Pancreas (tissue), 10 donors: ENCODE measurements around the gene KRTAP10-7. TPM values are rescaled to one million over a fixed set of nuclear protein-coding genes. Genes with fewer than 3 reads are reported as not detected.
"Not testable (repeated sequence)": the region's sequence is repeated elsewhere in the genome, so short reads cannot be mapped to it uniquely, and the experiment has no call there.

Experiments
- ATAC-seq, 4 donors: fragments of 200-7000 bp; cut with Tn5 transposase; one replicate each; pipeline versions ENCODE4 v1.8.0 to v1.9.1; 2020; ENCODE audit warnings: mild to moderate bottlenecking in 4 of 4, moderate library complexity in 4 of 4
- DNase-seq, 6 donors: peaks; one replicate each; pipeline ENCODE4 v3.0.0-alpha.2; 2020
- FAIRE-seq: peaks from 2 replicates; lab custom pipeline; 2012; peaks lifted over from hg19 to GRCh38; lab: Jason Lieb, UNC
- H3K27ac ChIP-seq, 4 donors: fragments of 200-600 bp; sonication (generic); 1 replicate in 3 of 4; 2 replicates in 1 of 4; pipeline versions ENCODE4 v1.5.0 to v1.8.0; 2020
- H3K27me3 ChIP-seq, 4 donors: fragments of 200-600 bp; one replicate each; pipeline ENCODE4 v1.8.0; 2021
- H3K36me3 ChIP-seq, 3 donors: fragments of 200-600 bp; sonication (generic) in 1 of 3; one replicate each; pipeline versions ENCODE4 v1.5.0 to v1.8.0; 2020 to 2021
- H3K4me1 ChIP-seq, 3 donors: fragments of 200-600 bp; one replicate each; pipeline ENCODE4 v1.8.0; 2021
- H3K4me3 ChIP-seq, 4 donors: fragments of 200-600 bp; sonication (generic) in 2 of 4; one replicate each; pipeline versions ENCODE4 v1.5.0 to v1.8.0; 2020 to 2021
- H3K9me3 ChIP-seq, 4 donors: fragments of 200-600 bp; one replicate each; pipeline ENCODE4 v1.8.0; 2021
- WGBS, 2 donors: extraction: QIAGEN DNeasy Blood & Tissue Kit; methylation state at CpG; one replicate each; pipeline ENCODE4 v1.1.7; 2013; 5-methylcytosine and 5-hydroxymethylcytosine counted together
- intact Hi-C, 3 donors: fragments of 100-400 bp; cut with DNase I; formaldehyde crosslinking; loops; one replicate each; pipeline versions ENCODE4 v1.11.1 to v1.14.2; 2022
- polyA plus RNA-seq, 2 donors: library from polyadenylated mRNA; stranded (reverse); fragments of 200-250 nt; gene quantifications; one replicate each; pipeline ENCODE4 v1.2.3, GENCODE V29; 2013
- total RNA-seq, 6 donors: library from RNA; stranded (reverse); fragmentation: NEBNext Ultra II Directional in 4 of 6; extraction: Animal tissue kit (Norgen Biotek cat#: 25700) in 4 of 6; gene quantifications; one replicate each; pipeline versions ENCODE4 v1.2.1 to v1.2.4, GENCODE V29; 2021 to 2023
- TF ChIP-seq, protein P1 (sequence below), 4 donors: fragments of 200-600 bp; sonication (generic) in 3 of 4; IDR thresholded peaks; one replicate each; pipeline versions ENCODE4 v1.5.0 to v1.8.0; 2021; ENCODE audit warnings: antibody characterized with exemption in 4 of 4
- donor health status: healthy with polysubstance abuse.
- donor health status: DM: no; HTN: no; CAD: no; lungs with moderate emphysema.
- donor health status: DM: no; HTN: no; CAD: no.
- donor health status: control.
- donor health status: control.
- donor health status: Bipolar disorder and iron deficiency.
- donor health status: DM: yes; HTN: yes; CAD: no.
- donor health status: DM: no; HTN: no; CAD: no.
- donor health status: DM: no; HTN: no; CAD: no.
- donor health status: DM: yes; HTN: yes; CAD: no.

The KRTAP10-7 gene
- total and polyA plus RNA-seq, 8 donors, result not detected

- no peaks in the 10 kb centered on the region for H3K9me3 ChIP-seq
- ATAC-seq (no peak), DNase-seq (no peak), FAIRE-seq (no peak)
- TF ChIP-seq, protein P1, sequence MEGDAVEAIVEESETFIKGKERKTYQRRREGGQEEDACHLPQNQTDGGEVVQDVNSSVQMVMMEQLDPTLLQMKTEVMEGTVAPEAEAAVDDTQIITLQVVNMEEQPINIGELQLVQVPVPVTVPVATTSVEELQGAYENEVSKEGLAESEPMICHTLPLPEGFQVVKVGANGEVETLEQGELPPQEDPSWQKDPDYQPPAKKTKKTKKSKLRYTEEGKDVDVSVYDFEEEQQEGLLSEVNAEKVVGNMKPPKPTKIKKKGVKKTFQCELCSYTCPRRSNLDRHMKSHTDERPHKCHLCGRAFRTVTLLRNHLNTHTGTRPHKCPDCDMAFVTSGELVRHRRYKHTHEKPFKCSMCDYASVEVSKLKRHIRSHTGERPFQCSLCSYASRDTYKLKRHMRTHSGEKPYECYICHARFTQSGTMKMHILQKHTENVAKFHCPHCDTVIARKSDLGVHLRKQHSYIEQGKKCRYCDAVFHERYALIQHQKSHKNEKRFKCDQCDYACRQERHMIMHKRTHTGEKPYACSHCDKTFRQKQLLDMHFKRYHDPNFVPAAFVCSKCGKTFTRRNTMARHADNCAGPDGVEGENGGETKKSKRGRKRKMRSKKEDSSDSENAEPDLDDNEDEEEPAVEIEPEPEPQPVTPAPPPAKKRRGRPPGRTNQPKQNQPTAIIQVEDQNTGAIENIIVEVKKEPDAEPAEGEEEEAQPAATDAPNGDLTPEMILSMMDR (IDR thresholded peaks at IDR 0.05), result no peak
- no peaks in the 10 kb centered on the region for H3K27me3 ChIP-seq
- H3K27ac ChIP-seq, result no peak overlapping the region
- no peaks in the 10 kb centered on the region for H3K4me1 ChIP-seq
- no peak overlapping the region for H3K4me3 ChIP-seq
- no peaks in the 10 kb centered on the region for H3K36me3 ChIP-seq
- WGBS, 2 donors, result 73 to 77% methylated on average over 8 to 10 of the region's 10 CpGs
- intact Hi-C loops, result no loop called here
Observed at GRCh38 chr21:44576025-44576420, 24.4 kb upstream of the KRTAP10-7 start.

DNA sequence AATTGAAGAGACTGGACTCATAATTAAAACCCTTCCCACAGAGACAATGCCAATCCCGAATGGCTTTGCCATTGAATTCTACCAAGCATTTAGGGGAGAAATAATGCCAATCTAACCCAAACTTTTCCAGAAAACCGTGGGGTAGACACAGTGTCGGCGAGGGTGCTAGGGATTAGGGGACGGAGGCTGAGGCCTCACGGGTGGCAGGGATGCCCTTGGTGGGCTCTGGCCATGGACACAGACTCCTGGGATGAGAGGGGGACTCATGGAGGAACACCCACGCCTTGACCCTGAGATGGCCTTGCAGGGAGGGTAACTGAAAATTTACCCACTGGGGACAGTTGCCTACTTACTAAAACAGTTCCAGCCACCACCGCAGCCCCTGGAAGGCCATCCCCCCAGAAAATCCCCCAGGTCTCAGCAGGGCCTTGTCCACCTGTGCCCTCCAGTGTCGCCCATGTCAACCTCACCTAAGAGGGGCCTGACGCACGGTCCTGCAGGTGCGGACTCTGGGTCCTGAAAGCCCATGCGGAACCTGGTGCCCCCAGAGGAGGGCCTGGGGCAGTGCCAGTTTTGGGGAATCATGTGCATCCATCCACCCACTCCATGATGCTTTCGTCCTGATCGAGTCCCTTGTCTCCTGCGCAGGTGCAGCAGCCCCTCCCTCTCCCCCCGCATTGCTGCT, 21.9 kb upstream of the KRTAP10-7 start:
- no peak for ATAC-seq
- no peak for FAIRE-seq
- Histone ChIP-seq H3K4me1 (no peaks in the 10 kb centered on the region), H3K36me3 (no peaks in the 10 kb centered on the region), H3K4me3 (no peak overlapping the region), H3K27ac (no peak overlapping the region), H3K9me3 (no peaks in the 10 kb centered on the region), H3K27me3 (peaks cover 0 to 5% (median 0%) of the 10 kb centered on the region in 4 donors)
- no peak for DNase-seq
- intact Hi-C loops, result no loop called here
- TF ChIP-seq, protein P1 (IDR thresholded peaks at IDR 0.05), result no peak
- WGBS, 2 donors, result 84 to 90% methylated on average over 17 of the region's 17 CpGs

DNA sequence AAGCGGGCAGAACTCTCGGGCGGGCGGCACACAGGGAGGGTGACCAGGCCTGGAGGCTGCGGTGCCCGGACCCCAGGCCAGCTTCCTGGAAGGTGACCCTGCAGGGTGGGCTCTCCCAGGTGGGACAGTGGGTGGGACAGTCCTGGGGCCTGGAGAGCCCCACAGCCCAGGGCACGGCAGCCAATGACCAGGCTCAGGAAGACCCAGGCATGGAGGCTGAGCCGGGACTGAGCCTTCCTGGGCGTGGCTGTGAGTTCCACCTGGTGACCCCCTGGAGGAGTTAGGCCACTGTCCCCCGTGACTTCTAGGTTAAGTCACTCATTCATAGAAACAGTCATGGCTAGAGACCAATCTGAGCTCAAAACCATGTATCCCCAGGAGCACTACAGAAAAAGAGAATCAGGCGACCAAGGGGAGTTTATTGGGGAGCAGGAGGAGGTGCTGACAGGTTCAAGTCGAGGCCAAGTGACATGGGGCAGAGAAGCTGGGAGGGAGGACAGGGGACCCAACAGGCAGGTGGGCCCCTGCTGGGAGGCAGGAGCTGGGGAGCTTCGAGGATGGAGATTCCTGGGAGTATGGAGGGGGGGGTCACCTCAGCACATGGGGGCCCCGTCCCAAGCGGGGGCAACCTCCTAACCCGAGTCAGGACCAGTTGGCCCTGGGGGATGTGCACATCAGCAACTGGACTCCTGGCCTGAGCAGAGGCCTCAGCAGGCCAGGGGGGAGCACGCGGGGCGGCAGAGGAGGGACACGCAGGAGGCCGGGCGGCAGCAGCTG, 21.2 kb upstream of the KRTAP10-7 start:
- intact Hi-C loops, result no loop called here
- no peak overlapping the region for H3K4me3 ChIP-seq
- no peaks in the 10 kb centered on the region for H3K9me3 ChIP-seq
- FAIRE-seq (no peak), DNase-seq (no peak), ATAC-seq (no peak)
- H3K27me3 ChIP-seq, result peaks cover 0 to 5% (median 0%) of the 10 kb centered on the region in 4 donors
- H3K36me3 ChIP-seq, result no peaks in the 10 kb centered on the region
- TF ChIP-seq, protein P1 (IDR thresholded peaks at IDR 0.05), result no peak
- no peak overlapping the region for H3K27ac ChIP-seq
- H3K4me1 ChIP-seq, result no peaks in the 10 kb centered on the region
- WGBS, 2 donors, result 62 to 69% methylated on average over 12 to 22 of the region's 22 CpGs

GRCh38 chr21:44579833-44580144, 20.6 kb upstream of the KRTAP10-7 start:
- TF ChIP-seq, protein P1 (IDR thresholded peaks at IDR 0.05), result no peak
- H3K4me3 ChIP-seq, result no peak overlapping the region
- ATAC-seq (no peak), FAIRE-seq (no peak), DNase-seq (no peak)
- H3K27me3 ChIP-seq, result peaks cover 0 to 5% (median 0%) of the 10 kb centered on the region in 4 donors
- no peaks in the 10 kb centered on the region for H3K9me3 ChIP-seq
- intact Hi-C loops, result no loop called here
- 48 to 53% methylated on average over 7 of the region's 7 CpGs for WGBS, 2 donors
- no peak overlapping the region for H3K27ac ChIP-seq
- H3K36me3 ChIP-seq, result no peaks in the 10 kb centered on the region
- no peaks in the 10 kb centered on the region for H3K4me1 ChIP-seq

- ATAC-seq, intact Hi-C loops, H3K27ac ChIP-seq, H3K27me3 ChIP-seq, H3K4me3 ChIP-seq, H3K4me1 ChIP-seq, DNase-seq, H3K9me3 ChIP-seq, FAIRE-seq, H3K36me3 ChIP-seq: not testable (repeated sequence)
- 24 to 40% methylated on average over 16 to 19 of the region's 19 CpGs for WGBS, 2 donors
Observed at GRCh38 chr21:44580231-44580821, 20.1 kb upstream of the KRTAP10-7 start, which contains the start of gene KRTAP10-5. TSS of gene KRTAP10-5 (minus strand) at chr21:44580604. CDS start at chr21:44580578, 26 bp downstream.
